Testis (tissue), 3 donors: ENCODE data around the gene CTNNA1. TPM values are rescaled to one million over a fixed set of nuclear protein-coding genes. Genes with fewer than 3 reads are reported as not detected.

ENCODE experiments used
- DNase-seq: peaks from one replicate; pipeline ENCODE4 v3.0.0-alpha.2; 2019
- H3K27ac ChIP-seq, 2 donors: fragments of 200-600 bp; sonication (generic); one replicate each; pipeline ENCODE4 v1.5.1; 2019
- H3K27me3 ChIP-seq: fragments of 200-600 bp; sonication (generic); one replicate; pipeline ENCODE4 v1.5.1; 2019
- H3K36me3 ChIP-seq: fragments of 200-600 bp; sonication (generic); one replicate; pipeline ENCODE4 v1.5.1; 2017; ENCODE audit warnings: low read depth; ENCODE audit errors: missing control alignments
- H3K4me1 ChIP-seq: fragments of 200-600 bp; sonication (generic); one replicate; pipeline ENCODE4 v1.5.1; 2019
- H3K4me3 ChIP-seq, 2 donors: fragments of 200-600 bp; sonication (generic); one replicate each; pipeline ENCODE4 v1.5.1; 2017 to 2019
- H3K9me3 ChIP-seq: fragments of 200-600 bp; sonication (generic); one replicate; pipeline ENCODE4 v1.5.1; 2017
- POLR2A ChIP-seq: fragments of 450-650 bp; IDR thresholded peaks from one replicate; pipeline ENCODE4 v1.6.1; 2017; ENCODE audit warnings: antibody characterized with exemption, mild to moderate bottlenecking, moderate library complexity
- WGBS, 2 donors: methylation state at CpG; one replicate each; pipeline ENCODE4 v1.1.5; 2018; 5-methylcytosine and 5-hydroxymethylcytosine counted together
- intact Hi-C: fragments of 100-400 bp; cut with DNase I; formaldehyde crosslinking; loops from one replicate; pipeline ENCODE4 v1.15.1; 2023; ENCODE audit warnings: low total_unique reads
- polyA plus RNA-seq: library from polyadenylated mRNA; stranded (reverse); fragments of 350-450 nt; fragmentation: Illumina TruSeq; extraction: RNeasy Lipid Tissue Mini Kit (QIAGEN cat#74804); gene quantifications from one replicate; pipeline ENCODE4 v1.2.3, GENCODE V29; 2014; ENCODE audit warnings: low read depth, low replicate concordance; ENCODE audit not compliant: insufficient read depth
- total RNA-seq, 2 donors: library from RNA; depleted of rRNA; stranded (reverse); fragments of >200 nt; gene quantifications; one replicate each; pipeline ENCODE4 v1.2.3, GENCODE V29; 2016
- TF ChIP-seq, protein P1 (sequence below), 3 experiments: fragments of 450-650 bp in 2 of 3; fragments of 200-600 bp in 1 of 3; sonication (generic) in 1 of 3; IDR thresholded peaks; one replicate each; pipeline ENCODE4 v1.5.1; 2016 to 2019; ENCODE audit warnings: antibody characterized with exemption in 3 of 3, mild to moderate bottlenecking in 2 of 3, moderate library complexity in 1 of 3

CTNNA1 gene
- total and polyA plus RNA-seq, 3 donors from 2014 or later = 107 to 154 (median 135) TPM

DNA sequence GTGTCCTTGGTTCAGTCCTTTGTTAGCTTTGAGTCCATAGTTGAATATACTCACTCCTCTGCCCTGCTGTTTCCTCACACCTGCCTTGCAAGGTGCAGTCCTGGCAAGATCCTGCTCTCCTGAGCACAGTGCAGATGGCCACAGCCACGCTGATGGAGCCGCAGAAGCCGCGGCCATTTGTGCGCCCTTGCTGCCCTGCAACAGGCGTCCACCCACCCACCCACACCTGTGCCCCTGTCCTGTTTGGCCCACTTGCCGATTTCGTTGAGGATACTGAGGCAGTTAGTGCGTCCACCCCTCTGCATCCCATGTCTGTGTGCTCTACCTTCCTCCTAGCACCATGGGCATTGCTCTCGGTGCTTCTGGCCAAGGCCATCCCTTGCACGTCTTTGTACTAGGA, 173.0 kb downstream of the CTNNA1 start:
- intact Hi-C loops = loop anchor here (10.0 kb wide), 1 partner anchor 71 kb away; no protein-coding TSS in a partner anchor
- no peak for DNase-seq
- Histone ChIP-seq H3K4me3 (no peak overlapping the region), H3K36me3 (no peaks in the 10 kb centered on the region), H3K4me1 (peaks cover 21% of the 10 kb centered on the region), H3K27ac (no peak overlapping the region), H3K27me3 (no peaks in the 10 kb centered on the region), H3K9me3 (no peaks in the 10 kb centered on the region)
- TF ChIP-seq, protein P1, sequence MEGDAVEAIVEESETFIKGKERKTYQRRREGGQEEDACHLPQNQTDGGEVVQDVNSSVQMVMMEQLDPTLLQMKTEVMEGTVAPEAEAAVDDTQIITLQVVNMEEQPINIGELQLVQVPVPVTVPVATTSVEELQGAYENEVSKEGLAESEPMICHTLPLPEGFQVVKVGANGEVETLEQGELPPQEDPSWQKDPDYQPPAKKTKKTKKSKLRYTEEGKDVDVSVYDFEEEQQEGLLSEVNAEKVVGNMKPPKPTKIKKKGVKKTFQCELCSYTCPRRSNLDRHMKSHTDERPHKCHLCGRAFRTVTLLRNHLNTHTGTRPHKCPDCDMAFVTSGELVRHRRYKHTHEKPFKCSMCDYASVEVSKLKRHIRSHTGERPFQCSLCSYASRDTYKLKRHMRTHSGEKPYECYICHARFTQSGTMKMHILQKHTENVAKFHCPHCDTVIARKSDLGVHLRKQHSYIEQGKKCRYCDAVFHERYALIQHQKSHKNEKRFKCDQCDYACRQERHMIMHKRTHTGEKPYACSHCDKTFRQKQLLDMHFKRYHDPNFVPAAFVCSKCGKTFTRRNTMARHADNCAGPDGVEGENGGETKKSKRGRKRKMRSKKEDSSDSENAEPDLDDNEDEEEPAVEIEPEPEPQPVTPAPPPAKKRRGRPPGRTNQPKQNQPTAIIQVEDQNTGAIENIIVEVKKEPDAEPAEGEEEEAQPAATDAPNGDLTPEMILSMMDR (IDR thresholded peaks at IDR 0.05) = no peak
- no peak for TF ChIP-seq POLR2A
- WGBS, 2 donors = 96 to 97% methylated on average over 10 to 11 of the region's 11 CpGs

DNA sequence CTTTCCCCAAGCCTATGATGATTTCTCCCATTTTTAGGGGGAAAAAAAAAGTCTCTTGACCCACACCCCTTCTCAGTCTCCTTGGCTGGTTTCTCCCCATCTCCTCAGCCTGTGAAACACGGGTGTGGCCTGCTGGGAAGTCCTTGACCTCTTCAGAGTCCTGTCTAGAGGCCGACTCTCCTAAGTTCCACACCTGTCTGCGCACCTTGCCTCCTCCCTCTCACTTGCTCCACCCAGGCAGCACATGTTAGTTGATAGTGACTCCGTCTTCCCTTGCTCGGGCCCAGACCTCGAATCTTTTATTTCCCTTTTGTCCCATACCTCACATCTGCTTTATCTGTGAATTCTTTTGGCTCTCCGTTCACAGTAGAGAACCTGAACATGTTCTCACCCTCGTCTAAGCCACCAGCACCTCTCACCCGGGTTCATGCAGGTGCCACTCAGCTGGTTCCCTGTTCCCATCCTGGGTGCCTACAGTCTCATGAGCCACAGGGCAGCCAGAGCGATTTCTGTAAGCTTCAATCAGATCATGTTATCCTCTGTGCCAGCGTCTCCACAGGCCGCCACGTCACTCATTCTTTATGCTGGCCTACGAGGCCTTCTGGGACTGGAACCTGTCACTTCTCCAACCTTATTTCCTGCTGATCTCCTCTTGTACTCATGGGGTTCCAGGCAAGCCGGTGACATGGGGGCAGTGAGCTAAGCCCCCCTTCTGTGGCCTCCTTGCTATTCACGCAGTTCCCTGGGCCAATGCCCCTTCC, 173.6 kb downstream of the CTNNA1 start:
- no peak for DNase-seq
- H3K36me3 ChIP-seq = no peaks in the 10 kb centered on the region
- H3K4me1 ChIP-seq = peaks cover 21% of the 10 kb centered on the region
- 88 to 91% methylated on average over 16 of the region's 16 CpGs for WGBS, 2 donors
- peak overlapping the region; percentile 62 to 72 for H3K27ac ChIP-seq
- no peak overlapping the region for H3K4me3 ChIP-seq
- no peak for TF ChIP-seq POLR2A
- TF ChIP-seq, protein P1 (IDR thresholded peaks at IDR 0.05) = no peak
- H3K9me3 ChIP-seq = no peaks in the 10 kb centered on the region
- H3K27me3 ChIP-seq = no peaks in the 10 kb centered on the region
- intact Hi-C loops = loop anchor here (10.0 kb wide), 1 partner anchor 72 kb away; no protein-coding TSS in a partner anchor

- Histone ChIP-seq H3K27ac (peak overlapping the region; percentile 62 to 72), H3K9me3 (no peaks in the 10 kb centered on the region), H3K4me3 (no peak overlapping the region), H3K27me3 (no peaks in the 10 kb centered on the region), H3K36me3 (no peaks in the 10 kb centered on the region), H3K4me1 (peaks cover 21% of the 10 kb centered on the region)
- TF ChIP-seq POLR2A = no peak
- TF ChIP-seq, protein P1 (IDR thresholded peaks at IDR 0.05) = no peak
- intact Hi-C loops = loop anchor here (10.0 kb wide), 1 partner anchor 73 kb away; no protein-coding TSS in a partner anchor
- WGBS, 2 donors = 49 to 61% methylated on average over 8 of the region's 8 CpGs
- no peak for DNase-seq
These were observed 174.3 kb downstream of the CTNNA1 start for GRCh38 chr5:138927544-138927943.

GRCh38 chr5:138927979-138928378, 174.8 kb downstream of the CTNNA1 start:
- intact Hi-C loops = loop anchor here (10.0 kb wide), 1 partner anchor 73 kb away; no protein-coding TSS in a partner anchor

GRCh38 chr5:138929571-138929955, 176.3 kb downstream of the CTNNA1 start:
- intact Hi-C loops = loop anchor here (10.0 kb wide), 1 partner anchor 75 kb away; no protein-coding TSS in a partner anchor
- no peaks in the 10 kb centered on the region for H3K9me3 ChIP-seq
- H3K36me3 ChIP-seq = peaks cover 3% of the 10 kb centered on the region
- DNase-seq = no peak
- no peak overlapping the region for H3K4me3 ChIP-seq
- H3K27me3 ChIP-seq = no peaks in the 10 kb centered on the region
- WGBS, 2 donors = 82 to 91% methylated on average over 4 of the region's 4 CpGs
- no peak overlapping the region for H3K27ac ChIP-seq
- H3K4me1 ChIP-seq = peaks cover 21% of the 10 kb centered on the region
- no peak for TF ChIP-seq POLR2A
- TF ChIP-seq, protein P1 (IDR thresholded peaks at IDR 0.05) = no peak

More at GRCh38 chr5:138927979-138928378, 174.8 kb downstream of the CTNNA1 start:
- Histone ChIP-seq H3K27ac (peak overlapping the region; percentile 62 to 72), H3K4me1 (peaks cover 21% of the 10 kb centered on the region), H3K4me3 (no peak overlapping the region), H3K27me3 (no peaks in the 10 kb centered on the region), H3K36me3 (no peaks in the 10 kb centered on the region), H3K9me3 (no peaks in the 10 kb centered on the region)
- DNase-seq = peak; percentile 95
- WGBS, 2 donors = 30 to 62% methylated on average over 7 of the region's 7 CpGs
- no peak for TF ChIP-seq POLR2A
